ENCODE measurements around the gene GPRIN2.
"Not testable (repeated sequence)": the region's sequence is repeated elsewhere in the genome, so short reads cannot be mapped to it uniquely, and the experiment has no call there.

DNA sequence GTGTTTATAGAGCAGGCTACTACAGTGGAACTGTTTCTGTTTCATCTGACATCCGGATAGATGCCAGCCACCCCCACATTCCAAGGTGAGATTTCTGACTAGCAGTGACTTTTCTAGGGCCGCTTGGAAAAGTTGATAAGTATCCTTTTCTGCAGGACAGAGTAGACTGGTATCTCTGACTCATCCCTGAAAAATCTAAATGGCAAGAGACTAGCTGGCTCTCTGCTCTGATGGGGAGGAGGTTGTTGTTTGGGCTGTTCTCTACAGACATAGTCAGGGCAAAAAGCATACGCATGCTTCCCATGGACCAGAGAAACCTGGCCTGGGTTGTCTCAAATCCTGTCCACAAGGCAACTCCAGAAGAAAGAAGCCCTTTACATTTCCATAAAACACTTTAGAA lies 33.1 kb upstream of the GPRIN2 start:
- TF ChIP-seq, protein P1, sequence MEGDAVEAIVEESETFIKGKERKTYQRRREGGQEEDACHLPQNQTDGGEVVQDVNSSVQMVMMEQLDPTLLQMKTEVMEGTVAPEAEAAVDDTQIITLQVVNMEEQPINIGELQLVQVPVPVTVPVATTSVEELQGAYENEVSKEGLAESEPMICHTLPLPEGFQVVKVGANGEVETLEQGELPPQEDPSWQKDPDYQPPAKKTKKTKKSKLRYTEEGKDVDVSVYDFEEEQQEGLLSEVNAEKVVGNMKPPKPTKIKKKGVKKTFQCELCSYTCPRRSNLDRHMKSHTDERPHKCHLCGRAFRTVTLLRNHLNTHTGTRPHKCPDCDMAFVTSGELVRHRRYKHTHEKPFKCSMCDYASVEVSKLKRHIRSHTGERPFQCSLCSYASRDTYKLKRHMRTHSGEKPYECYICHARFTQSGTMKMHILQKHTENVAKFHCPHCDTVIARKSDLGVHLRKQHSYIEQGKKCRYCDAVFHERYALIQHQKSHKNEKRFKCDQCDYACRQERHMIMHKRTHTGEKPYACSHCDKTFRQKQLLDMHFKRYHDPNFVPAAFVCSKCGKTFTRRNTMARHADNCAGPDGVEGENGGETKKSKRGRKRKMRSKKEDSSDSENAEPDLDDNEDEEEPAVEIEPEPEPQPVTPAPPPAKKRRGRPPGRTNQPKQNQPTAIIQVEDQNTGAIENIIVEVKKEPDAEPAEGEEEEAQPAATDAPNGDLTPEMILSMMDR (IDR thresholded peaks at IDR 0.05) = not testable (repeated sequence)
- TF ChIP-seq EP300, POLR2AphosphoS5 (IDR thresholded peaks at IDR 0.05): not testable (repeated sequence)

All from gastroesophageal sphincter (tissue), 3 donors.